ENCODE data around the gene KCNG2. TPM values are rescaled to one million over a fixed set of nuclear protein-coding genes. Genes with fewer than 3 reads are reported as not detected.
A peak's percentile ranks its signal among the peaks of the same experiment; 100 is the strongest.

KCNG2 gene
- total RNA-seq, 1 donor from 2014 or later, result not detected

GRCh38 chr18:79896738-79897137 is 99.0 kb downstream of the KCNG2 start:
- no peak overlapping the region for H3K27ac Mint-ChIP-seq
- H3K36me3 Mint-ChIP-seq (ENCODE audit: insufficient read depth), result peaks cover 38% of the 10 kb centered on the region
- peaks cover 58% of the 10 kb centered on the region for H3K9me3 Mint-ChIP-seq (ENCODE audit: low read depth)
- TF ChIP-seq, protein P1, sequence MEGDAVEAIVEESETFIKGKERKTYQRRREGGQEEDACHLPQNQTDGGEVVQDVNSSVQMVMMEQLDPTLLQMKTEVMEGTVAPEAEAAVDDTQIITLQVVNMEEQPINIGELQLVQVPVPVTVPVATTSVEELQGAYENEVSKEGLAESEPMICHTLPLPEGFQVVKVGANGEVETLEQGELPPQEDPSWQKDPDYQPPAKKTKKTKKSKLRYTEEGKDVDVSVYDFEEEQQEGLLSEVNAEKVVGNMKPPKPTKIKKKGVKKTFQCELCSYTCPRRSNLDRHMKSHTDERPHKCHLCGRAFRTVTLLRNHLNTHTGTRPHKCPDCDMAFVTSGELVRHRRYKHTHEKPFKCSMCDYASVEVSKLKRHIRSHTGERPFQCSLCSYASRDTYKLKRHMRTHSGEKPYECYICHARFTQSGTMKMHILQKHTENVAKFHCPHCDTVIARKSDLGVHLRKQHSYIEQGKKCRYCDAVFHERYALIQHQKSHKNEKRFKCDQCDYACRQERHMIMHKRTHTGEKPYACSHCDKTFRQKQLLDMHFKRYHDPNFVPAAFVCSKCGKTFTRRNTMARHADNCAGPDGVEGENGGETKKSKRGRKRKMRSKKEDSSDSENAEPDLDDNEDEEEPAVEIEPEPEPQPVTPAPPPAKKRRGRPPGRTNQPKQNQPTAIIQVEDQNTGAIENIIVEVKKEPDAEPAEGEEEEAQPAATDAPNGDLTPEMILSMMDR (IDR thresholded peaks at IDR 0.05; ENCODE audit: unreplicated experiment), result no peak
- no peaks in the 10 kb centered on the region for H3K27me3 Mint-ChIP-seq
- DNase-seq (ENCODE audit: low spot score, unreplicated experiment), result no peak
- no peaks in the 10 kb centered on the region for H3K4me1 Mint-ChIP-seq (ENCODE audit: low read depth)
- H3K4me3 Mint-ChIP-seq (ENCODE audit: low read depth), result no peak overlapping the region

DNA sequence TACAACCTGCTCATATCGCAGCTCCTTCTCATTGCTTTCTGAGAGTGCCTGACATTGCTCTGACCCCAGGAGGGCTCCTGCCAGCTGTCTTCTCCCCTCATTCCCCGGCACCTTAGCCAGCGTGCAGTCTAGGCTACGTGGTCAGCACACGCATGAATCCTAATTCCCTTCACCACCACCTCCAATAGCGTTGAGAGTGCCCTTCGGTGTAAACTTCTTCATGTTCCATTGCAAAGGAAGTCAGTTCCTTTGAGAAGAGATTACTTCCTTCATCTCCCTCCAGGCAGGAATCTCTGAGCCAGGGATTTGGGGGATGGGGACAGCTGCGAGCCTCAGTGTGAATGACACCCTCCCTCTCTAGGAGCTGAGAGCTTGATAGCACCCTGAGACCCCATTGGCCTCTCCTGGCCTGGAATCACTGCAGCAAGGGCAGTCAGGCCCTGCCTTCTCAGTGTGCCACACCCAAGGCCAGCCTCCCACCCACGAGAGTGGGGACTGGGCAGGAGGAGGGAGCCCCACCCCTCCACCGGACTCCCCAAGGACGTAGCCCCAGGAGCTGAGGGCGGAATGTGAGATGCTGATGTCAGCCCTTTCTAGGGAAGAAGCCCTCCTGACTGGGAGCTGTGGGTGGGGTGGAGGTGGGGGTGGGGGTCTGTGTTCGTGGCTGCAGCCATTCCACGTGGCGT is 100.3 kb downstream of the KCNG2 start:
- no peaks in the 10 kb centered on the region for H3K27me3 Mint-ChIP-seq
- DNase-seq (ENCODE audit: low spot score, unreplicated experiment), result no peak
- peaks cover 49% of the 10 kb centered on the region for H3K9me3 Mint-ChIP-seq (ENCODE audit: low read depth)
- no peaks in the 10 kb centered on the region for H3K4me1 Mint-ChIP-seq (ENCODE audit: low read depth)
- peaks cover 48% of the 10 kb centered on the region for H3K36me3 Mint-ChIP-seq (ENCODE audit: insufficient read depth)
- peak overlapping the region; percentile 45 for H3K27ac Mint-ChIP-seq
- H3K4me3 Mint-ChIP-seq (ENCODE audit: low read depth), result no peak overlapping the region
- TF ChIP-seq, protein P1 (IDR thresholded peaks at IDR 0.05; ENCODE audit: unreplicated experiment), result no peak

- peaks cover 39% of the 10 kb centered on the region for H3K9me3 Mint-ChIP-seq (ENCODE audit: low read depth)
These were observed 101.3 kb downstream of the KCNG2 start for GRCh38 chr18:79898952-79899608.

DNA sequence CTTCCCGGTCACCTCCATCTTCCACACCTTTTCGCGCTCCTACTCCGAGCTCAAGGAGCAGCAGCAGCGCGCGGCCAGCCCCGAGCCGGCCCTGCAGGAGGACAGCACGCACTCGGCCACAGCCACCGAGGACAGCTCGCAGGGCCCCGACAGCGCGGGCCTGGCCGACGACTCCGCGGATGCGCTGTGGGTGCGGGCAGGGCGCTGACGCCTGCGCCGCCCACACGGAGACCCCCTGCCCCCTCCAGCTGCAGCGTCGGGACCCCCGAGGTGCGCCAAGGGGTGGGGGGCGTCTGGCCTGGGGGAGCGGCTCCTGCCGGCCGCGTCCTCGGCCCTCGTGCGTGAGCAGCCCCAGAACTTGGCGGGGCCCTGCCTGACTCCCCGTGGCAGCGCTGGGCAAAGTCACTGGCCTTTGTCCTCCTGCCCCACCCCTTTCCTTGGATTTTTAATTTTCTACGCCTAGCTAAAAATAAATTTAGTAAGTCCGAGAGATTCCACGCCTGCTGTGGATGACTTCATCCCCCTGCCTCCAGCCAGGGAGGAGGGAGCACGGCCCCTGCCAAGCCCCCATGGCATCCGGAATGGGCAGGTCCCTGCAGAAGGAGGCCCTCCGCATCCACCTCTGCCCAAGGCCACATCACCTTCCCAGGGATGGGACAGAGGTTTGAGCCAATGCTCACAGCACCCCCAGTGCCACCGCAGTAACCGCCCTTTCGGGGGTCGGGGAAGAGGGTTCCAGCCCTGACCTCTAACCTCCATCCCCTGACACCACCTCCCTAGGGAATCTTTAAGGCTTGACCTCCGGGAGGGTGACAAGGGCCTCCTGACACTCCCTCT is 102.1 kb downstream of the KCNG2 start:
- TF ChIP-seq, protein P1 (IDR thresholded peaks at IDR 0.05; ENCODE audit: unreplicated experiment), result no peak
- Mint-ChIP-seq H3K4me3 (ENCODE audit: low read depth) (no peak overlapping the region), H3K27me3 (no peaks in the 10 kb centered on the region), H3K36me3 (ENCODE audit: insufficient read depth) (peaks cover 46% of the 10 kb centered on the region), H3K27ac (peak overlapping the region; percentile 52), H3K4me1 (ENCODE audit: low read depth) (no peaks in the 10 kb centered on the region), H3K9me3 (ENCODE audit: low read depth) (peaks cover 34% of the 10 kb centered on the region)
- no peak for DNase-seq (ENCODE audit: low spot score, unreplicated experiment)

More at GRCh38 chr18:79898952-79899608, 101.3 kb downstream of the KCNG2 start:
- TF ChIP-seq, protein P1 (IDR thresholded peaks at IDR 0.05; ENCODE audit: unreplicated experiment), result no peak
- no peak for DNase-seq (ENCODE audit: low spot score, unreplicated experiment)
- H3K4me1 Mint-ChIP-seq (ENCODE audit: low read depth), result no peaks in the 10 kb centered on the region
- H3K36me3 Mint-ChIP-seq (ENCODE audit: insufficient read depth), result peaks cover 47% of the 10 kb centered on the region
- H3K4me3 Mint-ChIP-seq (ENCODE audit: low read depth), result no peak overlapping the region
- no peaks in the 10 kb centered on the region for H3K27me3 Mint-ChIP-seq
- H3K27ac Mint-ChIP-seq, result no peak overlapping the region
